AG04449 (cell line): Measurements from ENCODE around the gene TNK2.
"Not testable (repeated sequence)": the region's sequence is repeated elsewhere in the genome, so short reads cannot be mapped to it uniquely, and the experiment has no call there.

ENCODE experiments used
- CTCF ChIA-PET: fragments of 350-600 bp; formaldehyde crosslinking; extraction: SDS; loops from one replicate; lab custom pipeline; 2021; ENCODE audit warnings: antibody characterized with exemption; lab: Yijun Ruan, JAX
- POLR2A ChIA-PET: fragments of 400-600, 350-600 bp; formaldehyde crosslinking; extraction: SDS; loops from one replicate; lab custom pipeline; 2020; ENCODE audit warnings: antibody characterized with exemption, inconsistent platforms; lab: Yijun Ruan, JAX
- DNase-seq: peaks from one replicate; pipeline ENCODE4 v3.0.0-alpha.2; 2010; ENCODE audit warnings: low read depth, low spot score
- H3K4me3 ChIP-seq: 2 replicates; pipeline ENCODE4 v1.5.1; 2011; ENCODE audit warnings: low read depth, mild to moderate bottlenecking, control low read depth, low read length
- CTCF ChIP-seq: IDR thresholded peaks from one replicate; pipeline ENCODE4 v1.5.1; 2011; ENCODE audit warnings: mild to moderate bottlenecking, moderate library complexity, low read length, control low read depth, inconsistent platforms; ENCODE audit not compliant: insufficient read depth; ENCODE audit errors: missing control alignments

TNK2 gene

DNA sequence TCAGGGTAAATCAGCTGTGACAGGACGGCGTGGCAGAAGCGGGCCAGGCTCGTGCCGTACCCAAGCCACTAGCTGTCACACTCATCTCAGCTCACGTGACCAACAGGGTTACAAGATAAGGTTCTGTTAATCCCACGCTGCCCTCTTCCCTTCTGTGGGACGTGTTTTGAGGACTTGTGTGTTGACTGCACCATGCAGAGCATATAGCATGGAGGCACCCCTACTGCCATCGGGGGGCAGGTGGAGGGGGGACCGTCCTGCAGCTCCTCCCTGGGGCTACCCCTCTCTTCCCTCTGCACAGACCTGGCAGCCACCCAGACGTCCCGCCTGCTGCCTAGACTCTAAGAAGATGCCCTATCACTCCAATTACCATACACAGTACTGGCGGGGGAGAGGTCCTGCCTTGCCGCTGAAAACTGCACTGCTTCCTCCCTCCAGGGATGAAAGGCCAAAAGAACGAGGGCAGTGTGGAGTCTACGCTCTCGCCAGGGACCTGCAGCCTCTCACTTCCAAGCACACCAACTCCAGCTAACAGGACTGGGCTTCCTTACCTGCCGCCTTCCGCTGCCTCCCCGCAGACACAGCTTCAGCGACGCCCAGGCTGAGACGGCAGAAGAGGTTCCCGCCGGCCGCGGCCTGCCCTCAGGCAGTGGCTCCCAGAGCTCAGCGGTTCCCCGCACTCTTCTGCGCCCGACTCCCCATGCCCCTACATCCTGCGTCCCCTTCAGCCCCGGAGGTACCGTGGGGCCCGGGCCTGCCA, at the start of gene TNK2:
Gene TNK2, minus strand, starts transcription at position 618 of the 760 bp plus-strand sequence. CDS start 19,963 bp downstream, outside the sequence.
- POLR2A ChIA-PET, result no interaction called here
- CTCF ChIA-PET, result interaction anchor here (1.2 to 6.0 kb wide), 6 partner anchors 13 to 58 kb away, joined by 4 to 94 read pairs (median 8); no protein-coding TSS in a partner anchor
- H3K4me3 ChIP-seq, result peak within 1 kb of the TSS; percentile 59
- no peak for TF ChIP-seq CTCF
- no peak for DNase-seq

GRCh38 chr3:195956577-195956976, 48.2 kb upstream of the TNK2 start:
- ChIA-PET POLR2A (no interaction called here), CTCF (no interaction called here)
- DNase-seq, result no peak
- no peak for TF ChIP-seq CTCF
- no peak overlapping the region for H3K4me3 ChIP-seq

GRCh38 chr3:195955416-195955841, 47.1 kb upstream of the TNK2 start:
- POLR2A ChIA-PET, H3K4me3 ChIP-seq, DNase-seq: not testable (repeated sequence)
- CTCF ChIA-PET, result interaction anchor here (1.3 kb wide), 1 partner anchor 39 kb away, joined by 3 read pairs; no protein-coding TSS in a partner anchor

DNA sequence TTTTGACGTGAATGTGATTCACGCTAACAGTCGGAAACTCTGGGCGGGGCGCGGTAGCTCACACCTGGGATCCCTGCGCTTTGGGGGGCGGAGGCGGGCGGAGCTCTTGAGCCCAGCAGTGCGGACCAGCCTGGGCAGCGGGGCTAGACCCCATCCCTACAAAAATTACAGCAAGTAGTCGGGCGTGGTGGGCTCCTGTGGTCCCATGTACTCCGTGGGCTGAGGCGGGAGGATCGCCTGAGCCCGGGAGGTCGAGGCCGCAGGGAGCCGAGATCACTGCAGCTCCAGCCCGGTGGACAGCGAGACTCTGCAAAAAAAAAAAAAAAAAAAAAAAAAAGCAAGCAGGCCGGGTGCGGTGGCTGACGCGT, 46.4 kb upstream of the TNK2 start:
- DNase-seq, CTCF ChIA-PET, POLR2A ChIA-PET: not testable (repeated sequence)
- peak overlapping the region; percentile 55 for H3K4me3 ChIP-seq

GRCh38 chr3:195954052-195954751, 45.9 kb upstream of the TNK2 start:
- POLR2A ChIA-PET, CTCF ChIA-PET: not testable (repeated sequence)
- peak; percentile 5 for DNase-seq
- peak overlapping the region; percentile 55 for H3K4me3 ChIP-seq

GRCh38 chr3:195952590-195952989, 44.2 kb upstream of the TNK2 start:
- DNase-seq, POLR2A ChIA-PET, CTCF ChIA-PET, H3K4me3 ChIP-seq: not testable (repeated sequence)

DNA sequence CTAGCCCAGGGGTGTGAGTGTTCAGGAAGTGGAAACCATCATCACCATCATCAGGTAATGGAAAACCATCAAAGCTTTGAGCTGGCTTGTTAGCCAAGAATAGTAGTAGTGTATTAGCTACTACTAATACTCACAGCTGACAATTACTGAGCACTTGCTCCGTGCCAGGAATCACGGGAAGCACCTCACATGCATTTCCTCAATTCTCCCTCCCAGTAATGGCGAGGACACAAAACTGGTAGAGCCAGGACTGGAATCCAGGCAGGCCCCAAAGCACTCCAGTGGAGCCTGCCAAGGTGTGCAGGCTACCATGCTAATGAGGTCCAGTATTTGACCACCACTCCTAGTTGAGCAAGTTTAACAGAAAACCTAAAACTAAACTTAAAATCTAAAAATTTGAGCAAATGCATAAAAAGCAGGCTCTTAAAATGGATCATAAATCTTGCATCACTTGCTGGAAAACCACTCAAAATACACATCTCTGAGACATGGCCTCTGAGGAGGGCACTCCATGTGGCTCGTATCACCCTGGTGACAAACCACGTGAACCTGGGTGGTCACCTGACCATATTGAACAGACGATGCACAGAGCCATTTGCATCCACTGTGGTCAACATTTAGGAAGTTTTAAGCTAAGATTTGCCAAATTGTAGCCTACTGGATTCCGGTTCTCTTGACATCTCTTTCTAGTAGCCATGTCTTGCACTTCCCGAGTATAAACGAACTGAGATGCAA, 43.3 kb upstream of the TNK2 start:
- POLR2A ChIA-PET, result not testable (repeated sequence)

DNA sequence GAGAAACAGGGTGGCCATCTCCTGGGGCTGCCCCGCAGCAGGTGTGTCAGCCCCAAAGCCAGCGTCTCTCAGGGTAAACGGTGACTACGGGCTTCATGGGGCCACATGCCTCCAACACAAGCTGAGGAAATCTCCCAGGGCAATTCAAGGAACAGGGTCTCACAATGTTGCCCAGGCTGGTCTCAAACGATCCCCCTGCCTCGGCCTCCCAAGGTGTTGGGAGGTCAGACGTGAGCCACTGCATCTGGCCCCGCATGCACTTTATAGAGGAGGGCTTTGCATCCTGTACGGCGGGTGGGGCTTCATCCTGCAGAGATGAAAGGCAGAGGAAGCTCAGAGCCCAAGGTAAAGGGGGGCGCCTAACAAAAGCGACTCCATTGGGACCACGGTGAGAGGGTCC, 42.4 kb upstream of the TNK2 start:
- H3K4me3 ChIP-seq, POLR2A ChIA-PET, DNase-seq: not testable (repeated sequence)
- CTCF ChIA-PET, result interaction anchor here (1.5 kb wide), 1 partner anchor 56 kb away, joined by 3 read pairs; no protein-coding TSS in a partner anchor

More for the DNA sequence above, 43.3 kb upstream of the TNK2 start:
- CTCF ChIA-PET, H3K4me3 ChIP-seq, DNase-seq: not testable (repeated sequence)

- DNase-seq, H3K4me3 ChIP-seq, POLR2A ChIA-PET: not testable (repeated sequence)
- CTCF ChIA-PET, result interaction anchor here (1.5 kb wide), 1 partner anchor 56 kb away, joined by 3 read pairs; no protein-coding TSS in a partner anchor
Measured at GRCh38 chr3:195950164-195950563, 41.8 kb upstream of the TNK2 start.

- DNase-seq, CTCF ChIA-PET, H3K4me3 ChIP-seq, POLR2A ChIA-PET: not testable (repeated sequence)
Measured at GRCh38 chr3:195946910-195947699, 38.8 kb upstream of the TNK2 start.

GRCh38 chr3:195941265-195941815, 33.0 kb upstream of the TNK2 start:
- H3K4me3 ChIP-seq, CTCF ChIA-PET, DNase-seq: not testable (repeated sequence)
- POLR2A ChIA-PET, result interaction anchor here (0.7 kb wide), 1 partner anchor 91 kb away, joined by 3 read pairs; no protein-coding TSS in a partner anchor

DNA sequence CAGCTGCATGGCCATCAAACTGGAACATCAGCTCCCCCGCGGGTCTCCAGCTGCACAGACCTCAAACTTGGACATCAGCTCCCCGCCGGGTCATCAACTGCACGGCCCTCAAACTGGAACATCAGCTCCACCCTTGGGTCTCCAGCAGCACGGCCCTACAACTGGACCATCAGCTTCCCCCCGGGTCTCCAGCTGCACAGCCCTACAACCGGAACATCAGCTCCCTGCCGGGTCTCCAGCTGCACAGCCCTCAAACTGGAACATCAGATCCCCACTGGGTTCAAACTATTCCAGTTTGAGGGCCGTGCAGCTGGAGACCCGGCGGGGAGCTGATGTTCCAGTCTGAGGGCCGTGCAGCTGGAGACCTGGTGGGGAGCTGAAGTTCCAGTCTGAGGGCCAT, 32.5 kb upstream of the TNK2 start:
- CTCF ChIA-PET, DNase-seq, H3K4me3 ChIP-seq: not testable (repeated sequence)
- POLR2A ChIA-PET, result interaction anchor here (0.7 kb wide), 1 partner anchor 90 kb away, joined by 3 read pairs; no protein-coding TSS in a partner anchor
